Tibial artery (tissue), 4 donors: ENCODE results near the gene GALNT18.

Source experiments
- DNase-seq, 2 donors: peaks; one replicate each; pipeline ENCODE4 v3.0.0-alpha.2; 2019
- H3K27ac ChIP-seq, 2 donors: fragments of 200-600 bp; sonication (generic) in 1 of 2; 1 replicate in 1 of 2; 2 replicates in 1 of 2; pipeline ENCODE4 v1.5.1; 2018 to 2019; ENCODE audit warnings: mild to moderate bottlenecking in 1 of 2
- H3K27me3 ChIP-seq, 2 donors: fragments of 200-600 bp; sonication (generic) in 1 of 2; one replicate each; pipeline versions ENCODE4 v1.5.1 to v1.6.0; 2016 to 2019
- H3K36me3 ChIP-seq, 3 donors: fragments of 200-600 bp; sonication (generic) in 2 of 3; one replicate each; pipeline ENCODE4 v1.5.1; 2016 to 2019; ENCODE audit warnings: mild to moderate bottlenecking in 2 of 3
- H3K4me1 ChIP-seq, 4 donors: fragments of 200-600 bp; sonication (generic) in 2 of 4; 1 replicate in 3 of 4; 2 replicates in 1 of 4; pipeline ENCODE4 v1.5.1; 2016 to 2019
- H3K4me3 ChIP-seq, 2 donors: fragments of 200-600 bp; sonication (generic) in 1 of 2; 1 replicate in 1 of 2; 2 replicates in 1 of 2; pipeline ENCODE4 v1.5.1; 2018 to 2019; ENCODE audit warnings: mild to moderate bottlenecking in 2 of 2
- H3K9me3 ChIP-seq, 3 donors: fragments of 200-600 bp; sonication (generic) in 1 of 3; one replicate each; pipeline ENCODE4 v1.5.1; 2016 to 2019
- CTCF ChIP-seq, 2 experiments: fragments of 200-600 bp in 1 of 2; fragments of 450-650 bp in 1 of 2; IDR thresholded peaks; one replicate each; pipeline ENCODE4 v1.5.1; 2017 to 2019; ENCODE audit warnings: antibody characterized with exemption in 2 of 2, mild to moderate bottlenecking in 1 of 2, moderate library complexity in 1 of 2
- intact Hi-C: fragments of 100-400 bp; cut with DNase I; formaldehyde crosslinking; loops from one replicate; pipeline ENCODE4 v1.15.0; 2023; ENCODE audit warnings: low total_unique reads

GALNT18 gene

GRCh38 chr11:11372461-11372860 lies 249.3 kb downstream of the GALNT18 start:
- no peak for DNase-seq
- Histone ChIP-seq H3K27ac (no peak overlapping the region), H3K4me1 (peaks cover 0 to 14% (median 3%) of the 10 kb centered on the region in 4 donors), H3K9me3 (no peaks in the 10 kb centered on the region), H3K27me3 (no peaks in the 10 kb centered on the region), H3K4me3 (no peak overlapping the region), H3K36me3 (peaks cover 9 to 44% (median 41%) of the 10 kb centered on the region in 3 donors)
- no peak for TF ChIP-seq CTCF (IDR thresholded peaks at IDR 0.05)
- intact Hi-C loops = no loop called here

- Histone ChIP-seq H3K4me3 (no peak overlapping the region), H3K9me3 (no peaks in the 10 kb centered on the region), H3K36me3 (peaks cover 6 to 30% (median 28%) of the 10 kb centered on the region in 3 donors), H3K4me1 (peaks cover 0 to 14% (median 3%) of the 10 kb centered on the region in 4 donors), H3K27me3 (no peaks in the 10 kb centered on the region), H3K27ac (no peak overlapping the region)
- no peak for DNase-seq
- no peak for TF ChIP-seq CTCF (IDR thresholded peaks at IDR 0.05)
- intact Hi-C loops = no loop called here
These were observed 250.9 kb downstream of the GALNT18 start for GRCh38 chr11:11370962-11371303.

DNA sequence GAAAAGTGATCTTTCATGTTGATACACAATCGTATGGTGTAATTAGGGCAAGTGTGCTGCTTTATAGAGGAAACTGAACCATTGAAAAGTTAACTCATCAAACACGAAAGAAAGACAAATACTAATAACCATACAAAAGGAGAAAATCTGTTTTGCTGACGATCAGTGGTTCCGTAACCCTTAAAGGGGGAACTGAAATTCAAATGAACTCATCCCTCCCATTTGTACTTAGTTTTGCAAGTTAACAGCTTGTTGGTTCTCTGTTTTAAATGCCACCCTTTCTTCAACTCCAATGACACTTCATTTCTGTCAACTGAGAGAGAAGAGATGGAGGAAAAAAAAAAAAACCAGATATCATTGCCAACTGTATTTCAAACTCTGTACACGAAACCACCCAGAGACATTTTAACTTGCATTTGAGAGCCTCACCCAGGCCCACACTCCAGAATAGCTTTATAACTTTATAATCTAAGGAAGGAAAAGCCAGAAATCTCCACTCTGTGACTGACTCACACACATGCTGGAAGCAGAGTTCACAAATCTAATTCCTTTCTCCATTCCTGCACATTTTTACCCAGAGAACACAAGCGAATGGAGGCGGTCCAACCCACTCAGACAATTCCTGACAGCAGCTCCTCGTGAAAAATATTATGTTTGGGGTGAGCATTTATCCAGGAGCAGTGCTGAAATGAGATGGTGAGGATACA lies 251.4 kb downstream of the GALNT18 start:
- Histone ChIP-seq H3K9me3 (no peaks in the 10 kb centered on the region), H3K27me3 (no peaks in the 10 kb centered on the region), H3K36me3 (peaks cover 8 to 25% (median 23%) of the 10 kb centered on the region in 3 donors), H3K4me1 (peaks cover 0 to 14% (median 3%) of the 10 kb centered on the region in 4 donors), H3K4me3 (no peak overlapping the region), H3K27ac (peak overlapping the region in 1 of 2 donors; percentile 31)
- DNase-seq = no peak
- intact Hi-C loops = no loop called here
- TF ChIP-seq CTCF (IDR thresholded peaks at IDR 0.05) = no peak

GRCh38 chr11:11366793-11367192 lies 255.0 kb downstream of the GALNT18 start:
- H3K36me3 ChIP-seq = peaks cover 1 to 10% (median 9%) of the 10 kb centered on the region in 3 donors
- no peak overlapping the region for H3K27ac ChIP-seq
- no peak for DNase-seq
- H3K4me3 ChIP-seq = no peak overlapping the region
- no peaks in the 10 kb centered on the region for H3K9me3 ChIP-seq
- peaks cover 0 to 14% (median 3%) of the 10 kb centered on the region in 4 donors for H3K4me1 ChIP-seq
- TF ChIP-seq CTCF (IDR thresholded peaks at IDR 0.05) = no peak
- H3K27me3 ChIP-seq = no peaks in the 10 kb centered on the region
- intact Hi-C loops = no loop called here

- DNase-seq = no peak
- TF ChIP-seq CTCF (IDR thresholded peaks at IDR 0.05) = no peak
- H3K36me3 ChIP-seq = peaks cover 0 to 14% (median 10%) of the 10 kb centered on the region in 3 donors
- no peaks in the 10 kb centered on the region for H3K9me3 ChIP-seq
- intact Hi-C loops = no loop called here
- H3K27ac ChIP-seq = no peak overlapping the region
- no peak overlapping the region for H3K4me3 ChIP-seq
- no peaks in the 10 kb centered on the region for H3K27me3 ChIP-seq
- no peaks in the 10 kb centered on the region for H3K4me1 ChIP-seq
These were observed 258.1 kb downstream of the GALNT18 start for GRCh38 chr11:11363674-11364073.
